Effector memory CD4-positive, alpha-beta T cell (primary cell): ENCODE measurements around the gene GPC6.

Source experiments
- DNase-seq, 3 donors: peaks; one replicate each; pipeline ENCODE4 v3.0.0-alpha.2; 2020
- H3K27ac ChIP-seq: 2 replicates; pipeline ENCODE4 v1.7.0; 2013; ENCODE audit warnings: mild to moderate bottlenecking, low read length, moderate library complexity; ENCODE audit not compliant: insufficient read depth, poor library complexity, severe bottlenecking
- H3K27me3 ChIP-seq: replicated peaks from 2 replicates; pipeline ENCODE4 v1.7.0; 2013; ENCODE audit warnings: mild to moderate bottlenecking, low read length; ENCODE audit not compliant: insufficient read depth, control insufficient read depth, poor library complexity, severe bottlenecking
- H3K36me3 ChIP-seq: 2 replicates; pipeline ENCODE4 v1.7.0; 2013; ENCODE audit warnings: mild to moderate bottlenecking, low read length, moderate library complexity; ENCODE audit not compliant: control insufficient read depth, insufficient read depth
- H3K4me1 ChIP-seq: 2 replicates; pipeline ENCODE4 v1.7.0; 2013; ENCODE audit warnings: low read length, mild to moderate bottlenecking; ENCODE audit not compliant: control insufficient read depth, insufficient read depth, poor library complexity, severe bottlenecking
- H3K4me3 ChIP-seq: 2 replicates; pipeline ENCODE4 v1.7.0; 2013; ENCODE audit warnings: low read length, low read depth, mild to moderate bottlenecking; ENCODE audit not compliant: insufficient read depth, poor library complexity, severe bottlenecking
- H3K9me3 ChIP-seq: 2 replicates; pipeline ENCODE4 v1.7.0; 2013; ENCODE audit warnings: mild to moderate bottlenecking, low read length, moderate library complexity; ENCODE audit not compliant: control insufficient read depth

GPC6 gene

DNA sequence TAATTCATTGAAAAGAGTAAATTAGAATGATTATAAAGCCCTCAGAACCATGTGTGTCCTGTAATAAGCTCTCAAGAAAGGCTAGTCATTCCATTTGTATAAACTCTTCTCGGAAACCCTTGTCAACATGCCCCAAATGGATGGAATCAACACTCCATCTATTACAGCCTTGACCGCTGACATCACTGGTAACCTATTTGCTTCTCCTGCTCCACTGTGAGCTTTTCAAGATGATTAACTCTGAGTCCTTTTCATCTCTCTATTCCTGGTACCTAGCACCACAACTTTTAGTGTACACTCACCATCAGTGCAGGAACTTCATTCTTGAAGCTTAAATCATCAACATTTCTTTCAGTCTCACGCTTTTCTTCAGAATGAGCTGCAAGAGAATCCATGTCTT lies 640.9 kb downstream of the GPC6 start:
- Histone ChIP-seq H3K27me3 (no peaks in the 10 kb centered on the region), H3K4me3 (no peak overlapping the region), H3K4me1 (no peaks in the 10 kb centered on the region), H3K27ac (no peak overlapping the region), H3K36me3 (no peaks in the 10 kb centered on the region), H3K9me3 (no peaks in the 10 kb centered on the region)
- no peak for DNase-seq

DNA sequence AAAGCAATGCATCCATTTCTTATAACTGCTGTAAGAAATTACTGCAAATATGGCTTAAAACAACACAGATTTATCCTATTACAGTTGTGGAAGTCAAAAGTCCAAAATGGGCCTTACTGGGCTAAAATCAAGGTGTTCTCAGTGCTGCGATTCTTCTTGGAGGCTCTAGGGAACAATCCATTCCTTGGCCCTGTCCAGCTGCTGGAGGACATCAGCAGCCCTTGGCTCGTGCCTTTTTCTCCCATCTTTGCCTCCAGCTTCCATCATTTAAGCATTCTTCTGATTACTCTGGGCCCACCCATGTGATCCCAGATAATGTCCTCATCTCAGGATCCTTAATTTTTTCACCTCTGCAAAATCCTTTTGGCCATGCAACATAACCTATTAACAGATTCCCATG lies 645.8 kb downstream of the GPC6 start:
- no peaks in the 10 kb centered on the region for H3K36me3 ChIP-seq
- H3K4me1 ChIP-seq = no peaks in the 10 kb centered on the region
- H3K9me3 ChIP-seq = no peaks in the 10 kb centered on the region
- H3K4me3 ChIP-seq = no peak overlapping the region
- DNase-seq = no peak
- H3K27me3 ChIP-seq = no peaks in the 10 kb centered on the region
- H3K27ac ChIP-seq = no peak overlapping the region

DNA sequence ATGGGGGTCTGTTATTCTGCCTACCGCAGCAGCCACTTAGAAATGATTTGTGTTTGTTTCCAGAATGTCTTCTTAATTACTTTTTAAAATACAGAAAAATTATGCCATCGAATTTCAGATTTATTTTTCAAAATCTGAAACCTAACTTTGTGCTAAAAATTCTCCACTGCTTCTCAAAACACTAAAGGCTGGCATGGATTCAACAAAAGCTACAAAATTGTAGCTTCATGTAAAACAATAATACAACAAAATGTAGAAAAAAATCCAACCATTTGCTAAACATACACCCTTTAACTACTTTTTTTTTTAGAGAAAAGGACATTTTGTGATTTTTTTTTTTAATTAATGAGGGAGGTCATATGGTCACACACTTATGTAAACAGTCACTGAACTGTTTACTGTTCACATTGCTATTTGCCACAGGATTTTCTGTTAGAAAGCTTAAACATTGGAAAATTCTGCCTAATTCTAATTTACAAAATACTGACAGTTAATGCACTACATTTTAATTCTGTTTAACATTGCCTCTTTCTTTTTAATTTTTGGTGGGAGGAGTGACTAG lies 646.3 kb downstream of the GPC6 start:
- DNase-seq = no peak
- Histone ChIP-seq H3K27ac (no peak overlapping the region), H3K4me3 (no peak overlapping the region), H3K27me3 (no peaks in the 10 kb centered on the region), H3K36me3 (no peaks in the 10 kb centered on the region), H3K9me3 (no peaks in the 10 kb centered on the region), H3K4me1 (no peaks in the 10 kb centered on the region)

DNA sequence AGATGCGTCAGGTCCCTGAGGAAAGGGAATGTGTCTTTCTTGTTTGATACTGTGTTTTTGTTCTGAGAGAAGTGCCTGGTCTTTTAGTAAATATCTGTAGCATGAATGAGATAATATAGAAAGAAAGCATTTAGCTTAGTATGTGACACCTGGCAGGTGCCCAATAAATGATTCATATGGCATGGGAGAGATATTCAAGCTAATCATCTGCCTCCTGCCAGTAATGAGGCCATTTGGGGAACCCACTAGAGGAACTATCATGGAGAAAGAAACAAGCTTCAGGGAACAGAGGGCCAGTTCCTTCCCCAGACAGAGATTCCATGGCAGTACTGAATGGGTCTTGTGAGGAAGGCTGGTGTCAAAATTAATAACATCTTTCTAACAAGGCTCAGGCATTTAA lies 648.9 kb downstream of the GPC6 start:
- no peaks in the 10 kb centered on the region for H3K9me3 ChIP-seq
- DNase-seq = no peak
- no peaks in the 10 kb centered on the region for H3K27me3 ChIP-seq
- H3K4me1 ChIP-seq = no peaks in the 10 kb centered on the region
- no peak overlapping the region for H3K4me3 ChIP-seq
- H3K36me3 ChIP-seq = no peaks in the 10 kb centered on the region
- H3K27ac ChIP-seq = no peak overlapping the region

DNA sequence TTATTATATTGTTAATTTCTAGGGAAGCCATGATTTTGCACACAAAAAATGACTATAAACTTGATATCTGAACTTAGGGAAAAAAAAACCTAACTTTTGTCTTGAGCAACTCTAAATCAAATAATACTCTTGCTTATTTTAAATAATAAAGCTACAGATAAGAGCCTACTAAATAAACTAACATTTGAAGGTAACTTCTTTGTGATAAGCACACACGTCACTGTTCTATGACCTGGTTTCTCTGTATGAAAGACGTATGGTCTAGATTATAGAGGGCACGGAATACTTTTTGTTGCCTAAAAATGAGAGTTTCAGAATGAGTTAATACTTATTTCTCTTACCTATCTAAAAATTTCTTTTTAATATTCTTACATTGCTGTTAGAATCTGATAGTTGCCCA lies 649.6 kb downstream of the GPC6 start:
- Histone ChIP-seq H3K27me3 (no peaks in the 10 kb centered on the region), H3K4me1 (no peaks in the 10 kb centered on the region), H3K9me3 (no peaks in the 10 kb centered on the region), H3K4me3 (no peak overlapping the region), H3K27ac (no peak overlapping the region), H3K36me3 (no peaks in the 10 kb centered on the region)
- no peak for DNase-seq

DNA sequence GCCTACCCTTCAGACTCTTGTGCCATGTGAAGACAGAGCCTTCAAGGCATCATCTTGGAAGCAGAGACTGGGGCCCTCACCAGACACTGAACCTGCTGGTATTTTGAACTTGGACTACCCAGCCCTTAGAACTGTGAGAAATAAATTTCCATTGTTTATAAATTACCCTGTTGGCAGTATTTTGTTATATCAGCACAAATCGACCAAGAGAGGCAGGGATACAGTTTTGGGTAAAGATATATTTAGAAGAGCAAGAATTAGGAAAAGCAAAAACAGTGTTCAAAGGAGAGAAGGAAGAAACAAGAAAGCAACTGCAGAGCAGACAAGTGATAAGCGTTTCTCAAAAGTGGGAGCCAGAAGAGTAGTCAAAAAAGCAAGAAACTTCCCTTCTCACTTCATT lies 652.1 kb downstream of the GPC6 start:
- Histone ChIP-seq H3K4me3 (no peak overlapping the region), H3K9me3 (no peaks in the 10 kb centered on the region), H3K36me3 (no peaks in the 10 kb centered on the region), H3K27ac (no peak overlapping the region), H3K4me1 (no peaks in the 10 kb centered on the region), H3K27me3 (no peaks in the 10 kb centered on the region)
- DNase-seq = no peak

DNA sequence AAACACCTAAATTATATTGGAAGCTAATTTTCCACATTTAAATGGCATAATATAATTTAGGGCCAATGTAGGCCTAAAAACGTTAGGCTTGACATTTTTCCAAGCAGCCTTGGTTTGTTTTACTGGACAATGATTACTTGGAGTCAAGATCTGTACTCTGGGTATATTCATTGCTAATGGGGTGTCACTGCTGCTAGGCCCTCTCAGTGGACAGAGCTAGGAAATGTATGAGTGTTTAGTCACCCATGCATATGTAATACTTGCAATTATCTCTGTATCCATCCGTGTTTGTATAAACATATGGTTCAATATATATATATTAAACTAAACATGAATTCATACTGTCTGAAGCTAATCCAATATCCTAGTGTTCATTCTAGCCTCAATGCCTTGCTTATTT lies 654.8 kb downstream of the GPC6 start:
- Histone ChIP-seq H3K27ac (no peak overlapping the region), H3K27me3 (no peaks in the 10 kb centered on the region), H3K4me3 (no peak overlapping the region), H3K9me3 (no peaks in the 10 kb centered on the region), H3K36me3 (no peaks in the 10 kb centered on the region), H3K4me1 (no peaks in the 10 kb centered on the region)
- DNase-seq = no peak

DNA sequence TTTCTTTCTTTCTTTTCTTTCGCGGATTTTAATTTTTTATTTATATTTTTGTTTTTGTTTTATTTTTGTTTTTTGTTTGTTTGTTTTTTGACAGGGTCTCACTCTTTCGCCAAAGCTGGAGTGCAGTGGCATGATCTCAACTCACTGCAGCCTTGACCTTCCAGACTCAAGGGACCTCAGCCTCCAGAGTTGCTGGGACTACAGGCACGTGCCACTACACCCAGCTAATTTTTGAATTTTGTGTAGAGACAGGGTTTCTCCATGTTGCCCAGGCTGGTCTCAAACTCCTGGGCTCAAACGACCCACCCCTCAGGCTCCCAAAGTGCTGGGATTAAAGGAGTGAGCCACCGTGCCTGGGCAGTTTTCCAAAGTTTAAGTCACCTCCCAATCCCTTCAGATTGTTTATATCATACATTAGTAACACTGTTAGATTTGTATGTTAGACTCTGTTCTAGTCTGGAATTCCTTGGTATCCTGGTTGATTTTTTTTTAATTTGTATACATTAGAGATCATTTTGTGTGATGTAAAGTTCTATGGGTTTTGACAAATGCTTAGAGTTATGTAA lies 655.6 kb downstream of the GPC6 start:
- no peak overlapping the region for H3K4me3 ChIP-seq
- no peaks in the 10 kb centered on the region for H3K9me3 ChIP-seq
- H3K27me3 ChIP-seq = no peaks in the 10 kb centered on the region
- no peak overlapping the region for H3K27ac ChIP-seq
- DNase-seq = no peak
- H3K4me1 ChIP-seq = no peaks in the 10 kb centered on the region
- H3K36me3 ChIP-seq = no peaks in the 10 kb centered on the region

DNA sequence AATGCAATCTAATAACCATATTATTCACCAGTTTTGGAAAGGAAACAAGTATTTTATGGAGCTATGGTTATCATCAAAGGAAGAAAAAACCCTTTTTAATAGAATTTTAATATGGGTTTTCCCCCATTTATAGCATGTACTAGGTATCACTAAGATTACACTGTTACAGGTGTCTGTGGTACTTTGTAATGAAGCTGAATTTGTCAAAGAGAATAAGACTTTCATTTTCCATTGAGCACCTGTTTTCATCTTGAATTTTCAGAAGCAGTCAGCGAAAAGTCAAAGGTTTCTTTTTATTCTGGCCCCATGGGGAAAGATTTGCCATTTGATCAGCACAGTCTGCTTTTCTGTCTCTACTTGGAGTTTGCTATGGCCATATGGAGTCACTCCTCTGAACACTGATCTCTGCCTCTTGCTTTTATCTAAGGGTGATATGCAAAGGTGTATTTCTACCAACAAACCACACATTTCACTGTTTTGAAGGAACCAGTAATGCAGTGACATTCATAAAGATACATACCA lies 662.9 kb downstream of the GPC6 start:
- no peaks in the 10 kb centered on the region for H3K27me3 ChIP-seq
- no peaks in the 10 kb centered on the region for H3K4me1 ChIP-seq
- H3K36me3 ChIP-seq = no peaks in the 10 kb centered on the region
- no peak overlapping the region for H3K27ac ChIP-seq
- DNase-seq = no peak
- H3K4me3 ChIP-seq = no peak overlapping the region
- no peaks in the 10 kb centered on the region for H3K9me3 ChIP-seq

DNA sequence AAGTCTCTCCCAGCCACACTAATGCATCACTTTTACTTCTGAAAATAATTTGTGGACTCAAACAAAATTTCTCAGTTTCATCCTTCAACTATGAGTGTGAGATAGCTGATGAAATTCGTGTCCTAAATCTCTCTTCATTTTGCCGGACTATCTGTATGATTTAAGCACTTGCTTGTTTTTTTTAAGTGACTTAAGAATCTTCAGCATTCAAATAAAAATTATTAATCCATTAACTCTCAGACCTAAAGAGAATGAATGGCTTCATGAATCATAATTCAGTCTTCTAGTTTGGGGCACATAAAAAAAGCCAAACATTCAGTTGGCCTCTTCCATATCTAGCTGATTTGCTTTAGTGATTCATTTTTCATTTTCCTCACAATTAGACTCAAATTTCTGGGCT lies 673.4 kb downstream of the GPC6 start:
- DNase-seq = no peak
- no peaks in the 10 kb centered on the region for H3K9me3 ChIP-seq
- H3K4me3 ChIP-seq = no peak overlapping the region
- H3K36me3 ChIP-seq = no peaks in the 10 kb centered on the region
- H3K27ac ChIP-seq = no peak overlapping the region
- H3K4me1 ChIP-seq = no peaks in the 10 kb centered on the region
- no peaks in the 10 kb centered on the region for H3K27me3 ChIP-seq
